HG02678 (cell line): ENCODE results near the gene EFNA5.
"Not testable (repeated sequence)": the region's sequence is repeated elsewhere in the genome, so short reads cannot be mapped to it uniquely, and the experiment has no call there.

Source experiments
- ATAC-seq: cut with Tn5 transposase; IDR thresholded peaks from one replicate; pipeline ENCODE4 v1.9.1; 2021; ENCODE audit warnings: mild to moderate bottlenecking, moderate library complexity; ENCODE audit not compliant: unreplicated experiment

The EFNA5 gene

DNA sequence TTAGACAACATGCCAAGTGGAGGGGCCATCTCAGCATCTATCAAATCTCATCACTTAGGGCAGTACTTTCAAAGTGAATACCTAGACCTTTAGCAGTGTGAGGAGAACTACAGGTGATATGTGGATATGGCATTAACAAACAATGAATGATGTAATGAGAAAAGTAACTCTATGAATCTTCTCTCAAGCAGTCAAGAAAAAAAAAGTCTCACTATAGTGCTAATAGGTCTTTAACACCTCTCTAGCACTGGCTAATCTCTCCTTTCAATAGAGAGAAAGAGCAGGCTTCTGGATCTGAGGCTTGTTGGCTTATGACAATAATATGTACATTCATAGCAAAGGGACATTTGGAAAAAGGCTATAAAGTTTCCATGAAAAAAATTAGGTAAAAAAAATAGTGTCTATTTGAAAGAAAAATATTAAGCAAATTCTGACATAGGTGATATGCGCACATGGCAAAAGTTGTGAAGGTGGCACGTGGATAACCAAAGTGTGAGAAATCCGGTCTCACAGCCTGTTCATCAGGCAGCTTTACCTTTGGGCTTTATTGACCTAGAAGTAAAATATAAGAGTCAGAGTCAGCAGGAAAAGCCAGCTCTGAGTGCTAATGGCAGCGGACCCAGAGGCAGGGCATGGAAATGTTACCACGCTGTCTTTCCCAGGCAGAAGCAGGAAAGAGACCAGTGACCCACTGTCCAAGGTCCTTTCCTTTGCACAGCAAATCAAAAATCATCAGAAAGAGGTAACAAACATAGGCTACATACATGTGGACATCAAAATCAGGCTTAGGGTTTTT lies 203.4 kb downstream of the EFNA5 start:
- no peak for ATAC-seq

DNA sequence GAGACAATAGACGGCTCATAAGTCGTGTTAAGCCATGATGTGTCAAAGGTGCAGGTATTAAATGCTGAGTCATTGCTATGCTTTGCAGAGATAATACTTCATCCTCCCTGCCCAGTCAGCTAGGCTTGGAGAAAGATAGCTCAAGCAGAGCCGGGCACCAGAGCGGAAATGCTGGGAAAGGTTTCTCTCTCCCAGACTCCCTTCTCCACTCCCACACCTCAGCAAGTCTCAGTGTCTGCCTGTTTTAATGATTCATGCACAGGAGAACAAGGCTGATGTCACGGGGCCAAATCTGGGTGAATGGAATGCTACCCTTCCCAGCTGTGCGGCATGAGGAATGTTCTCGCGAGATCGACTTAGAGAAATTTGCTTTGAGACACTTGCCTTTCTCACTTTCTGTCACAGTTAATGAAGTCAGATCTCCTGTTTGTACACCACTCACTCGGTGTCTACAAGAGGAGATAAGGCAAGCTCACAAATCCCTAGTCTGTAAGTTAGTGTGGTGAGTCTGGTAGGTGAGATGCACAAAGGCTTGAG lies 204.4 kb downstream of the EFNA5 start:
- ATAC-seq = no peak

DNA sequence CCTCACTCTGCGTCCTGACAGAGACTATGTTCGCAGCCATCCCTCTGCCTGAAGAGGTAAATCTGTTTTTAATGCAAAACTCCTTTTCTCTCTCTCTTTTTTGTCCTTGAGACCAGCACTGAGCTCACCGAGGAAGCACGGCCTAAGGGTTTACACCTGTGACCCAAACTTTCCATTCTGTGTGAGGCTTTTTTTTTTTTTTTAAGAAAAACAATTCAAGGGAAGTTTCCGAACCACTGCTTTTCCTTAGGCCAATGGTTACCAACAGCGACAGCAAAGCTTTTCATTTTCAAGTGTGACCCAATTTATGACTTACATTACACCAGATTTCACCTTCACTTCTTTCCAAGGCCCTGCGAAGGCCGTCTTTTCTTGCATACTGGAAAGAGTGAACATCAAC lies 205.9 kb downstream of the EFNA5 start:
- ATAC-seq = no peak

DNA sequence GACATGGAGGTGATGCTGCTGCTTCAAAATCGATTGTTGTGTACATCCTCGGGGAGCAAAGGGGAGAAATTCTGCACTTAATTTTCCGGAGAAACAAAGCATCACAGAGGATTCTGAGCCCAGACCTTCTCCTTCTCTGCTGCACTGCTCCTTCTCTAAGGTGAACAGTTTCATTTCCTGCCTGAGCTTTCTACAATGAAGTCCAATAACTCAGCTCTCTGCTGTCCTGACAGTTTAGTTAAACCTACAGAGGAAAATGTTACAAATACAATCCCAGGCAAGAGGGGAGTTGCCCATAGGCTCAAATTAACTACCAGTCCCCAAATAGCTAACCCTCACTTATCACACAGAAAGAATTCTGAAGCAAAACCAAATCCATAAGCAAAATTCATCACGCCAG lies 206.3 kb downstream of the EFNA5 start:
- no peak for ATAC-seq

DNA sequence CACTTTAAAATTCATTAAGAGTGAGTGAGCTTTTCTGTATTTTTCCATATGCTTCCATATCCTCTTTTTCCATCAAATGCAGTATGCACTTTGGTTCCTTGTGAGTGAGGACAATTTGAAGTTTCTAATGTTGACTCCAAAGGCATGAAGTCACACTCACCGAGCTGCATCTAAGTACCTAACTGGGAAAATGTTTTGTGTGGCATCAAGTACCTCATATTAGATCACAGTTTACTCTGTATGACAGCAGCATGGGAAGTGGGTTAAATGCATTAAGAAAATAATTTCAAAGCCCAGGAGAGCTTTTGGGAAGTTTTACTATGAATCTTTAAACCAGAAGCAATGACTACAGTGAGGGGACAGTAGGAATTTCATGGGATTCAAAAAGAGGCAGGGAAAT lies 207.0 kb downstream of the EFNA5 start:
- no peak for ATAC-seq

DNA sequence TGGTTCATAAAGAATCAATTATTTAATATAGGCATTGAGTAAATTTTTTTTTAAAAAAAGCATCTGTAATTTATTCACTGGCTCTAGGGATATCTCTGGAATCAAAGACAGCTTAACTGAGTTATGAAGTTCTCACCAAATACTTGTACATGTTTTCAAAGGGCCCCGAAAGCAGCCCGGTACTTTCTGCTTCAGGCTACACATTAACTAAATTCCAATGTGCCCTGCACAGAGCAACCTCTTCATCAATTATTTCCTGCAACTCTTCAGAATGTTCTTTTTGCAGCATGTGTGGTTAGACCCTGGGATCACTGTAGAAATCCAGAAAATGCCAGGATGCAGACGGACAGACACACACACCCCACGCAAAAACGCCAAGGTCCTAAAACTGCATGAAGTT lies 209.0 kb downstream of the EFNA5 start:
- no peak for ATAC-seq

DNA sequence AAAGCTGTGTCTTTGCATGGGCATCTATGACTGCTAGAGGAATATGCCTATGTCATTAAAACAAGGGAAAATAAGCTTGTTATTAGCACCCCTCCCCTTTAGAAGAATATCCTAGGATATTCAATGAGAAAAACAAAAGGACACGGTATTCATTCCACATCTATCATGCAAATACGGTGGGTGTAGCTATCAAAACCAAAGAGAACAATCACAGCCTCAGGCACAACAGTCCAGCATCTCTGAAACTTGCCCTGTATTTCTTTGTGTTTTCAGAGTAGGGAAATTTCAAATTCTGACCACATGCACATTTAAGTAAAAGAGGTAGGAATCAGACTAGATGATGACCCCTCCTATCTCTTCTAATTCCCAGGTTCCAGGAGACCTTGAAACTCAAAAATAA lies 209.9 kb downstream of the EFNA5 start:
- ATAC-seq = no peak

DNA sequence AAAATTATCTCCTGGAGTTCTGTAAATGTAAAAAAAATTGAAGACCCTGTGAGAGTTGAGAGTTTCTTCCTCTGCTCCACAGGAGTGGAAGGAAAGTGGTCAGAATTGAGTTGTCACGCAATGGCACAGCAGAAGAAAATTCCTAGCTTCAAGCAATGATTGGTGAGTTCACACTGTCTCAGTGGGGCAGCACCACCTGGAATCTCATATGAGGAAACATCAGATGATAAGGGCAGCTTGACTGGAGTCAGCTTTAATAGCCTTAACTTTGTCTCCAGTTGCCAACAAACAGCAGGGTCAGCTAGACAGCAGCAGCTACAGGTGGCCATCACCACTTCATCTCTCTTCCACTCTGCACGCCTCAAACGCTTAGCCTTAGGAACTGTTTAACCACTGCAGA lies 211.1 kb downstream of the EFNA5 start:
- no peak for ATAC-seq

DNA sequence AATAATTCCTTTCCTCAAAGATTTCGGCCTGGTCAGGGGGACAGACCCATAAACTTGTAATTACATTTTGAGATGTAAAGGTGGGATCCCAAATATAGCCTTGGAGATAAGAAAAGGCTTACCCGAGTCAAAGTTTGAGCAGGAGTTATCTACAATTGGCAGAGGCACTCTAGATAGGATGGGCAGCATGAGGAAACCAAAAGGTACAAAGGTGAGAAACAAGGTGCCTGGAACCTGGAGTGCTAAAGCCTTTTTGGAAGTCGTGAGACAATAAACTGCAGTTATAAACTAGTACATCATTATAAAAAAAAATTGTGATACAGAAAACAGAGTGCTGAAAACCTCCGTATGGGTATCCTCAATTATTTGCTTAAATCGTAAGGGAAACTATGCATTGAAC lies 212.4 kb downstream of the EFNA5 start:
- ATAC-seq = no peak

DNA sequence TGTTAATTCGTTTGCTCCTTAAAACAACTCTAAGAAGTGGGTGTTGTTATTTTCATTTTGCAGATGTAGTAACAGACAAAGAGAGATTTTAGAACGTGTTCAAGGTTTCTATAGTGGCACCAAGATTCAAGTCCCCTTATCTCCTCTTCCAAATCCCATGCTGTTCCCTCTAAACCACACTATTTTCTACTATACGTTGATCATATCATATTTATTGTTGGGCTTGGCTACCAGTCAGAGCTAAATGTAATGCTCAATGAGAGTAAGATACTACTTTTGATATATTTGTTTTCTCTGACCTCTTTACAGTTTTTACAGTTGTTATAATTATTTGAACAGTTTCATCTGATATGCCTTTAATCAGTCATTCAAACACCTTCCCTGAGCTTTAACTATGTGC lies 212.9 kb downstream of the EFNA5 start:
- ATAC-seq = no peak

DNA sequence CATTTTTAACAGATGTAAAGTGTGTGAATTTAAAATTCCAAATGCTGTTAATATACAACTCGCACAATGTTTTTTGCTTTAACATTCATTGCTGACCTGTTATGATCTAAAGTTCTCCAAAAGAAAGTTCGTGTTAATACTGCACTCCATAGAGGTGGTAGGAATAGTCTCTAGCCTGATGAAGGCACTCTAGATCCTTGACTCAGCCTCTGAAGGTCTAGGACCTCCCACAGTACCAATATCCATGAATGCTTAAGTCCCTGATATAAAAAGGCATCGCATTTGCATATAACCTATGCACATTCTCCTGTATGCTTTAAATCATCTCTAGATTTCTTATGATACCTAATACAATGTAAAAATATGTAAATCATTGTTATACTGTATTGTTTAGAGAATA lies 213.6 kb downstream of the EFNA5 start:
- ATAC-seq = no peak

DNA sequence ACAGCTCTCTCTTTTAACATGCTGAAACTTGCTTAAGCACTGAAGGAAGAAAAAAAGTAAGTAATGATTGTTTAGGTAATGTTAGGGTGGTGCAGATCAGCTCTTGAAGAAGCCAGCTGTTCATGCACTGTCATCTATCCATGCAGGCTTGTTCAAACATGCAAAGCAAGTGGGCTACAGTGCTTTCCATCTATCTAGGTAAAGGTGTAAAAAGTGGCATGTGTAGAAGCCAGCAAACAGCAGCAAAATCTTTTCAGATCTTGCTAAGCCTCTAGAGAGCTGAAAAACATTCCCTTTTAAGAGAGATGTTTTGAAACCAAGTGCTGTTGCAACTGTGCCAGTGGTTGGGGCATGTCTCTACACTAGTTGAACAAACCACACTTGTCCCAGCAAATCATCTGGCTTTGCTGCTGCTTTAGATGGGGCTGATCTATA lies 214.4 kb downstream of the EFNA5 start:
- peak; percentile 84 for ATAC-seq

DNA sequence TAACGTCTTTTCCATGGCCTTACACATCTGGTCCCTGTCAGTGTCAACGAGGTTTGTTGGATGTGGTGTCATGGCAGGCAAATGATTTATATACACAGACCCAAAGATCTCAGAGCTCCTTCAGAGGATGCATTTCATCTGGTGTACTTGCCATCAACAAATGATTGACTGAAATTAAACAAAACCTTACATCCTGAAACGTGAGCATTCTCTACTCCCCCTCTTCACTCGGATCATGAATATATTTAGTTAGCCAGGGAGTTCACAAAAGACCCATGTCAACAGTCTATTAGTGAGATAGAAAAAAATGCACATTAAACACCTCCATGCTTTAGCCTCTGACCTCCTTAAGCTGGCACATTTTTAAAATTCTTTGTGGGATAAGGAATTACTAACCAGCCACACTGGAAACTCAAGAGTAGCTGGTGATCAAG lies 215.6 kb downstream of the EFNA5 start:
- no peak for ATAC-seq

DNA sequence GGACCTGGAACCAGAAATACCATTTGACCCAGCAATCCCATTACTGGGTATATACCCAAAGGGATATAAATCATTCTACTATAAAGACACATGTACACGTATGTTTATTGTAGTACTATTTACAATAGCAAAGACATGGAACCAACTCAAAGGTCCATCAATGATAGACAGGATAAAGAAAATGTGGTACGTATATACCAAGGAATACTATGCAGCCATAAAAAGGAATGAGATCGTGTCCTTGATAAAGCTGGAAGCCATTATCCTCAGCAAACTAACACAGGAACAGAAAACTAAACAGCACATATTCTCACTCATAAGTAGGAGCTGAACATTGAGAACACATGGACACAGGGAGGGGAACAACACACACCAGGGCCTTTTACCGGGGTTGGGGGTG lies 218.9 kb downstream of the EFNA5 start:
- not testable (repeated sequence) for ATAC-seq

DNA sequence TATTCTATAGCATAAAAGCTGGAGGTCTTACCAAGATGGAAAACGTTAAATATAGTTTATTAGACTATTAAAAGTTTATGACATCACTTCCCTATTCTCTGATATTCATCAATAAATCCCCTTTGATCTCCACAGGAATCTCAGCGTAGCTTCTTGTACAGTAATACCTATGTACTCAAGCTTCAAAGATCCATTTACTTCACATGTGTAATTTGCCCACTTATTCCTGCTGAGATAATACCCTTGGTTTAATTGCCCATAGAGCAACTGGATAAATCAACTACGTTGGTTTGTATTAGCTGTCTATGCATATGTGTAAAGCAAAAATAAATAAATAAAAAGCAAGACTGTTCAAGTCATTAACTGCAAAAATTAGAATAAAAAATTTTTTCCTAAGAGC lies 219.7 kb downstream of the EFNA5 start:
- no peak for ATAC-seq

DNA sequence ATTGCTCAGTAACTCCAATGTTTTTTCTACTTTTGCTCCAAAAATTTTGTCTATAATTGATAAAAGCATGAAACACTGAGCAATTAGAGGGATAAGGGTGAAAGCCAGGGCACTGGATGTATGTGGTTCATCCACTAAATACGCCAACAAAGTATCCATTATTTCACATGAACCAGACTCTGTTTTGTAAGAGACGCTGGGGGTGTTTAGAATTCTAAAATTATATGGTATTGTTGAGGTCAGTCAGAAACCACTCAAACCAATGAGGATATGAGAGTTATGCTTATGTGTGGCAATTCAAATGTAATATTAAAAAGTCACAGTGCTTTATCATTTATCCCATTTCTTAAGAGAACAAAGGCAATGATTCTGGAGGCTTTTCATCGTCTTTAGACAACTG lies 220.2 kb downstream of the EFNA5 start:
- no peak for ATAC-seq

DNA sequence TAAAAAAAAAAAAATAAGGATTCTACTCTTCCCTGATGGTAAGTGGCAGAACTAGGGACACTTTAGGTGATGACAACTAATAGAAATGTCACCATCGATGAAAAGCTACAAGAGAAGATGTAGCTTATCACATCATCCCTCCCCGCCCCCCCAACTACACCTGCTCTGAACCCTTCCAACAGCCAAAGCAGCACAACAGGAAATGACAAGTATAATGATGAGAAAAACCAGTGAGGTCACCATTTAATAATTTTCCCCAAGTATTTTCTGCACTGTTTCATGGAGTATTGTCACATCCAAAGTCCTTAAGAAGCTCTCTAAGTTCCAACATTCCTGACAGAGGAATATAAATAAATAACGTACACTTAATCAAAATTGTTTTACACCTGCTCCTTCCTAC lies 221.4 kb downstream of the EFNA5 start:
- ATAC-seq = no peak

DNA sequence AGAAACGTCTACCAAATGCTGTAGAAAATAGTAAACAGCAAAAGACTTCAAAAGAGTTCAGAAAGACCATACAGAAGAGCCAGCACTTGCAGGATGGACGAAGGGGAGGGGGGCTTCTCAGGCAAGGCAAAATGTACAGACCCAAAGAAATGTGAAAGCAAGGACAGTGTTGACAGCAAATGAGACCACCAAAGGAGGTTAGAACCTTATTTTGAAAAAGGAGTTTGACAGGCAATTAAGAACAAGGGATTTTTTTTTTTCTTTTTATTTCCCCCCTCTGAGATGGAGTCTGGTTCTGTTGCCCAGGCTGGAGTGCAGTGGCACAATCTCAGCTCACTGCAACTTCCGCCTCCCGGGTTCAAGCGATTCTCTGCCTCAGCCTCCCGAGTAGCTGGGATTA lies 223.2 kb downstream of the EFNA5 start:
- no peak for ATAC-seq

DNA sequence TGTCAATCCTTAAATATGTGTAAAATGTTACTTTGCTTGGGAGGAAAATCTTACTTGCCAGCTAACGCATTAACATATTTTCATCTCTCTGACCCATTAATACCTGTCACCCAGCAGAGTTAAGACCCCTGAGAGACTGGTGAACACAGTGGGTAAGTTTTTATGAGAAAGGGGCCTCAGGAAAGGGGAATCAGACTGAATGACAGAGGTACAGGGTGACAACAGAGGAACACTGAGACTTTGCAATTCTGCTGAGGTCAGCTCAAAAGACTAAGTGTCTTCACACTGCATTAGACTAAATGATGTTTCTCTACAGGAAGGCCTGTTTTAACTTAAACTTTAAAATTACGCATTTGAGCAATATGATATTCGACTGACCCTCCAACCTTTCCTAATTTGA lies 223.8 kb downstream of the EFNA5 start:
- ATAC-seq = no peak

DNA sequence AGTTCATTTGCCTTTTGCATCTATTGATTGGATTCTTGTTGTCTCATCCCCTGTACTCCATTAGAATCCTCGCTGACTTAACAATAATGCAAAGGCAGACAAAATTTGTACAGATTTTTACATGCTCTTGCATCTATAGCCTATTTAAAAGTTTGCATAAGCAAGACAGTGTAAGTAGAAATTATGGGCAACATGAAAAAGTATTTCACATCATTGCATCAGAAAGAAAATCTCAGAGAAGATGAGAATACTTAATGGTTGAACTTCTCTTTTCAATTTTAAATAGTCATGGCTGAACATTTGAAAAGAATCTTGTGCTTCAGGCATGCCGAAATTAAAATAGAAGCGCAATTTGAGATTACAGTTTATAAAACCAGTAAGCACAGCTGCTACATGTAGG lies 226.4 kb downstream of the EFNA5 start:
- no peak for ATAC-seq

DNA sequence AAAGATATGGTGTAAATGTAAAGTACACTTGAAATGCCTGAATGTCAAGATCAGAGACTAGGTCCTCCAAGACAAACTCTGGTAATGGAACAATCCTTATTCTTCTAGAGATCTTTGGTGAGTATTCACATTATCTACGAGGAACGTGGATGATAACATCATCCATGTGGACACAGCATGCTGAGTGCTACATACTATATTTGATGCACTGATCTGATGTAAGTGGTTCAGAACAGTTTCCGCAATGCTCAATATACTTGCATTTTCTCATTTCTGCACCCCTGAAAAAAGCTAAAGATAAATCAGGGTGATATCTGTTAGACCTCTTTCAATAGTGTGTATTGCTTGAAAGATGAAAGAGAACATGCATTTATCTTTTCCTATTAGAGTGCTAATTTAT lies 226.8 kb downstream of the EFNA5 start:
- no peak for ATAC-seq

DNA sequence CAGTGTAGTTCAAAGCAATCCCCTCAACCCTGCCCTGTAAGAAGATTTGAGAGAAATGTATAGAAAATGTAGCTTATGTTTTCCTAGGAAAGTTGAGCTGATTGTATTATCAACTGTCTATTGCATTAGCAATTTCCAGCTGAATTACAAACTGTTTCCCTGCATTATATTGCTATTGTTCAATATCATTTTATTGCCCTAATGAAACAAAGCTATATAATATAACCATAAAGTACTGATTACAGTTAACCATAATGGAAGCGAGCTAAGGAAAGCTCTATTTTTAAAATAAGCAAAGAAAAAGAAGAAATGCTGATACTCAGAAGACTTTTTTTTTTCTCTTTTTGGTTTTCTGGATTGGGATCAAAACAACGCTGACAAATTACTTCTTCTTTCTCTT lies 228.3 kb downstream of the EFNA5 start:
- ATAC-seq = no peak

DNA sequence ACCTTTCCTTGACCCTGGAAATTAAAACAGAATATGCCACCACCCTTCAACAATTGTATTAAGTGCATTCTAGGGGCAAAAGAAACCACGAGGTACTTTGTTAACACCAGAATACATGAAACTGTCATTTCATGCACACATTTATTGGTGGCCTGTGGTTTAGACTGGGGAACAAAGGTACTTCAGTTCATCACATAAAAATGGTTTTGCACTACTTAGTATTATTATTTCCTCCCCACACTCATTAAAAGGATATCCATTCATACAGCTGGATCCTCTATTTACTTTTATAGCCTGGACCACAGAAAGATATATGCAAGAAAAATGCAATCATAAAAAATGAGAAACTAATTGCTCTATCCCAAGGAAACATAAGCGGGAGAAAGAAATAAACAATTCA lies 230.9 kb downstream of the EFNA5 start:
- ATAC-seq = no peak
